Subcutaneous adipose tissue (tissue), 4 donors: Measurements from ENCODE around the gene ESRRB. TPM values are rescaled to one million over a fixed set of nuclear protein-coding genes. Genes with fewer than 3 reads are reported as not detected.

ENCODE experiments used
- total RNA-seq, 4 donors: library from RNA; depleted of rRNA; stranded (reverse); fragments of >200 nt; gene quantifications; one replicate each; pipeline ENCODE4 v1.1.0, GENCODE V29; 2016
- TF ChIP-seq, protein P1 (sequence below): fragments of 450-650 bp; IDR thresholded peaks from one replicate; pipeline ENCODE4 v1.5.1; 2016; ENCODE audit warnings: low read depth, mild to moderate bottlenecking, control low read depth, antibody characterized with exemption, moderate library complexity

ESRRB gene
- total RNA-seq, 4 donors from 2014 or later, result 0.17 TPM; not detected in 3

GRCh38 chr14:76343386-76343785 is 32.6 kb upstream of the ESRRB start:
- TF ChIP-seq, protein P1, sequence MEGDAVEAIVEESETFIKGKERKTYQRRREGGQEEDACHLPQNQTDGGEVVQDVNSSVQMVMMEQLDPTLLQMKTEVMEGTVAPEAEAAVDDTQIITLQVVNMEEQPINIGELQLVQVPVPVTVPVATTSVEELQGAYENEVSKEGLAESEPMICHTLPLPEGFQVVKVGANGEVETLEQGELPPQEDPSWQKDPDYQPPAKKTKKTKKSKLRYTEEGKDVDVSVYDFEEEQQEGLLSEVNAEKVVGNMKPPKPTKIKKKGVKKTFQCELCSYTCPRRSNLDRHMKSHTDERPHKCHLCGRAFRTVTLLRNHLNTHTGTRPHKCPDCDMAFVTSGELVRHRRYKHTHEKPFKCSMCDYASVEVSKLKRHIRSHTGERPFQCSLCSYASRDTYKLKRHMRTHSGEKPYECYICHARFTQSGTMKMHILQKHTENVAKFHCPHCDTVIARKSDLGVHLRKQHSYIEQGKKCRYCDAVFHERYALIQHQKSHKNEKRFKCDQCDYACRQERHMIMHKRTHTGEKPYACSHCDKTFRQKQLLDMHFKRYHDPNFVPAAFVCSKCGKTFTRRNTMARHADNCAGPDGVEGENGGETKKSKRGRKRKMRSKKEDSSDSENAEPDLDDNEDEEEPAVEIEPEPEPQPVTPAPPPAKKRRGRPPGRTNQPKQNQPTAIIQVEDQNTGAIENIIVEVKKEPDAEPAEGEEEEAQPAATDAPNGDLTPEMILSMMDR, result no peak

DNA sequence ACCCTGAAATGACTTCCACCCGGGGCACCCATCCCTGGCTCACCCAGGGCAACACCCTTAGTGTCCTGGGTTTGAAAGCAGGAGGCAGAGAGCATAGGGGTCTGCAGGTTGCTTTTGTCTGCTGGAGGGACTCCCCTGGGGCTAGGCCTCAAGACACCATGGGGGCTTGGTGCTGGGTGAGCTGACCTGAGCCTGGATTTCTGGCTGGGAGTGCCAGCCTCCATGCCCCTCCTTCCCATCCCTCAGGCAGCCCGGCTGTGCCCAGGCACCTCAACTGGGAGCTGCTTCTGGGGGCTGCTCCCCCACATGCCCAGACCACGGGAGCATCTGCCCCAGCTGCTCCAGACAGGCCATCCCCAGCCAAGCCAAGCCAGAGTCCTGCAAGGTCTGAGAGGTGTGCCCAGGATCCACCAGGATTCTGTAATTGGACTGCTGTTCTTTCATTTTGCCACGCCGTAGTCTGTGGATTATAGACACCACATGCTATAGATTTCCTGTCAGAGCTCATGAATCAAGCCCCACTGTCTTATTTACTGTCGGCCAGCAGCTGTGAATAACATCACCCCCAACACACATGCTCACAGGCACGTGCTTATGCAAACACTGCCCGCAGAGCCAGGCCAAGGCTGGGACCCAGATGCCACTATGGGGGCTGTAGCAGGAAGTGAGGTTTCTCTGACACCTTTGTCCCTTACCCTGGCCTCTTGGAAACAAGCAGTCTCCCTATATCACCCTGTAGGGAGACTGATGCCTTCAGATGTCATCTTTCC is 29.4 kb upstream of the ESRRB start:
- TF ChIP-seq, protein P1, result no peak

DNA sequence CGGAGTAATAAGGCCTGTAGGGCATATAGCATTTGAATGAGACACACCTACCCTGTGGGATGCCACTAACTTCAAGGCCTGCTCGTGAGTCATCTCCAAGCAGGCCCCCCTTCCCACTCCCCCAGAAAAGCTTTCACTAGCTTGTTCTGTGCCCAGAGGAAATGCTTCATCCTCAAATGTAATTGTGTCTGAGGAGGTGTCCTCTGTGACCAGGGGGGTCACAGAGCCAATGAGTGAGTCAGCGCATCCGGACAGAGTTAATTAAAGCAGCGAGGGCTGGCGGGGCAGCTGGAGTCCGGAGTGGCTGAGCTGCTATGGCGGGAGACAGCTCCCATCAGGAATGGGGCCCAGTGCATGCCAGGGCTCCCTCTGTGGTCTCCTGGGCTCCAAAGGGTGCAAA is 27.0 kb upstream of the ESRRB start:
- TF ChIP-seq, protein P1, result no peak

DNA sequence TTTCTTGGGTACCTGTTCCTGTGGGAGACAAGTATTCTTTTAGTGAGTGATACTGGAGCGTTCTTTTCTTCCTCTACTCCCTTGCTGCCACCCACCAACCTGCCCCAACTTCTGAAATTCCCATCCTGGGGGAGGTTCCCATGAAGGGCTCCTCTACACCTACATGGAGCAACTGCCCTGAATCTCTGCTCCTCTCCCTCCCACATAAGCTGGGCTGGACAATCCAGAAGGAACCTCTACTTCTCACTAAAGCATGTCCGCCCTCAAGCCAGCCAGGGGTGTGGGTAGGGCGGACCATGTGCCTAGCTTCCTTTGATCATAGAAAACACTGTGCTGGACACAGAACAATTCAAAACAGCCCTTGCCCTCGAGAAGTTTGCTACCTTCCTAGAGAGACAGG is 25.9 kb upstream of the ESRRB start:
- TF ChIP-seq, protein P1, result no peak

- TF ChIP-seq, protein P1, result no peak
These were observed 25.3 kb upstream of the ESRRB start for GRCh38 chr14:76350671-76351070.

- TF ChIP-seq, protein P1, result no peak
These were observed 24.0 kb upstream of the ESRRB start for GRCh38 chr14:76351941-76352340.

DNA sequence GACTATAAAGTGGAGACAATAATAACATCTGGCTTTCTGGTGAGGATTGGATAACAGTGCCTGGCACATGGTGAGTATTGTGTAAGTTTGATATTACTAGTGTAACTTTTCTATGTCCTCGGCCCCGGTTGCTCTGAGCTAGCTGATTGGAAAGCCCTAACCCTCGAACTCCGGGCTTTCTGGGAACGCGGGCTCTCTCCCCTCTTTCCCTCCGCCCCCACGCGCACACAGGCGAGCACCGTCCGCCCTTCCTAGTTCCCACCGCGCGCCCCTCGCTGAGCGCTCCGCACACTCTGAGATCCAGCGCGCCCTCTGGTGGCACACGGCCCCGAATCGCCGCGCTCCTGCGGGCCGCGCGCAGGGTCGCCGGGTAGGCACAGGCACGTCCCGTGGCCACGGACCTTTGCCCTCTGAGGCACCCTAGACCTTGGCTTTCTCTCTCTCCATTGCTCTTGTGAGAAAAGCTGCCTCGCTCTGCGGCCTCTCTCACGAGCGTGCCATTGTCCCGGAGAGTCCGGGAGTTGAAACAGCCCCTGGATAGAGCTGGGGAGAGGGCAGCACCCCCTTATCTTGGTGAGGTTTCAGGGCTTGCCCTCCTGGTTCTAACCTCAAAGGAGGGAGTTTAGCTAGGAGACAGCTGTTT is 23.2 kb upstream of the ESRRB start:
- TF ChIP-seq, protein P1, result no peak
